ENCODE measurements around the gene SLC6A6.

SLC6A6 gene

GRCh38 chr3:14393440-14394106 is 8.8 kb upstream of the SLC6A6 start:
- DNase-seq (no peak), ATAC-seq (ENCODE audit: insufficient read depth, low read depth) (no peak)
- no peak overlapping the region for H3K4me3 ChIP-seq (ENCODE audit: low read depth in 1 of 2, low read length in 2 of 2)
- no peaks in the 10 kb centered on the region for H3K79me2 ChIP-seq (ENCODE audit: insufficient read depth, low read length)
- H4K20me1 ChIP-seq (ENCODE audit: insufficient read depth, low read length) = no peaks in the 10 kb centered on the region
- TF ChIP-seq CTCF (IDR thresholded peaks at IDR 0.05; ENCODE audit: borderline replicate concordance, extremely low read depth, low read length, poor library complexity, severe bottlenecking) (no peak), EZH2 (IDR thresholded peaks at IDR 0.05; ENCODE audit: borderline replicate concordance, low read depth, low read length, severe bottlenecking) (no peak)
- H3K27me3 ChIP-seq (ENCODE audit: insufficient read depth, low read length, poor library complexity) = no peaks in the 10 kb centered on the region
- H3K36me3 ChIP-seq (ENCODE audit: insufficient read depth, low read length) = no peaks in the 10 kb centered on the region
- H2AFZ ChIP-seq (ENCODE audit: low read depth, low read length) = no peak overlapping the region
- no peak overlapping the region for H3K27ac ChIP-seq (ENCODE audit: low read length)
- H3K4me2 ChIP-seq (ENCODE audit: insufficient read depth, low read length) = no peak overlapping the region
- H3K9me3 ChIP-seq (ENCODE audit: insufficient read depth, low read length, severe bottlenecking) = no peaks in the 10 kb centered on the region
- H3K4me1 ChIP-seq (ENCODE audit: insufficient read depth, low read length) = peaks cover 7% of the 10 kb centered on the region
- no peak overlapping the region for H3K9ac ChIP-seq (ENCODE audit: low read depth, low read length)

- H3K4me2 ChIP-seq (ENCODE audit: insufficient read depth, low read length) = no peak overlapping the region
- no peak for ATAC-seq (ENCODE audit: insufficient read depth, low read depth)
- H3K9ac ChIP-seq (ENCODE audit: low read depth, low read length) = no peak overlapping the region
These were observed 6.2 kb upstream of the SLC6A6 start for GRCh38 chr3:14396031-14396692.

GRCh38 chr3:14397046-14397445 is 5.4 kb upstream of the SLC6A6 start:
- H3K27ac ChIP-seq (ENCODE audit: low read length) = no peak overlapping the region
- no peaks in the 10 kb centered on the region for H3K79me2 ChIP-seq (ENCODE audit: insufficient read depth, low read length)
- H3K4me2 ChIP-seq (ENCODE audit: insufficient read depth, low read length) = no peak overlapping the region
- TF ChIP-seq CTCF (IDR thresholded peaks at IDR 0.05; ENCODE audit: borderline replicate concordance, extremely low read depth, low read length, poor library complexity, severe bottlenecking) (no peak), EZH2 (IDR thresholded peaks at IDR 0.05; ENCODE audit: borderline replicate concordance, low read depth, low read length, severe bottlenecking) (no peak)
- ATAC-seq (ENCODE audit: insufficient read depth, low read depth) (no peak), DNase-seq (no peak)
- no peaks in the 10 kb centered on the region for H3K36me3 ChIP-seq (ENCODE audit: insufficient read depth, low read length)
- H3K4me3 ChIP-seq (ENCODE audit: low read depth in 1 of 2, low read length in 2 of 2) = no peak overlapping the region
- no peaks in the 10 kb centered on the region for H4K20me1 ChIP-seq (ENCODE audit: insufficient read depth, low read length)
- no peaks in the 10 kb centered on the region for H3K9me3 ChIP-seq (ENCODE audit: insufficient read depth, low read length, severe bottlenecking)
- peaks cover 9% of the 10 kb centered on the region for H3K4me1 ChIP-seq (ENCODE audit: insufficient read depth, low read length)
- no peak overlapping the region for H3K9ac ChIP-seq (ENCODE audit: low read depth, low read length)
- H3K27me3 ChIP-seq (ENCODE audit: insufficient read depth, low read length, poor library complexity) = no peaks in the 10 kb centered on the region
- H2AFZ ChIP-seq (ENCODE audit: low read depth, low read length) = no peak overlapping the region

More at GRCh38 chr3:14396031-14396692, 6.2 kb upstream of the SLC6A6 start:
- Histone ChIP-seq H3K27ac (ENCODE audit: low read length) (no peak overlapping the region), H3K9me3 (ENCODE audit: insufficient read depth, low read length, severe bottlenecking) (no peaks in the 10 kb centered on the region), H3K36me3 (ENCODE audit: insufficient read depth, low read length) (no peaks in the 10 kb centered on the region), H3K4me3 (ENCODE audit: low read depth in 1 of 2, low read length in 2 of 2) (no peak overlapping the region), H3K4me1 (ENCODE audit: insufficient read depth, low read length) (peaks cover 7% of the 10 kb centered on the region), H3K79me2 (ENCODE audit: insufficient read depth, low read length) (no peaks in the 10 kb centered on the region), H4K20me1 (ENCODE audit: insufficient read depth, low read length) (no peaks in the 10 kb centered on the region), H3K27me3 (ENCODE audit: insufficient read depth, low read length, poor library complexity) (no peaks in the 10 kb centered on the region), H2AFZ (ENCODE audit: low read depth, low read length) (no peak overlapping the region)
- no peak for DNase-seq
- TF ChIP-seq CTCF (IDR thresholded peaks at IDR 0.05; ENCODE audit: borderline replicate concordance, extremely low read depth, low read length, poor library complexity, severe bottlenecking) = no peak
- no peak for TF ChIP-seq EZH2 (IDR thresholded peaks at IDR 0.05; ENCODE audit: borderline replicate concordance, low read depth, low read length, severe bottlenecking)
